SK-N-MC (cell line): ENCODE measurements around the gene OARD1.
"Not testable (repeated sequence)": the region's sequence is repeated elsewhere in the genome, so short reads cannot be mapped to it uniquely, and the experiment has no call there.

ENCODE experiments used
- DNase-seq: peaks from one replicate; pipeline ENCODE4 v3.0.0-alpha.2; 2011; ENCODE audit warnings: low read depth, low spot score
- H3K27ac ChIP-seq: fragments of 200-600 bp; sonication (generic); 2 replicates; pipeline ENCODE4 v1.5.1; 2016; ENCODE audit warnings: mixed run types
- H3K36me3 ChIP-seq: fragments of 200-600 bp; sonication (generic); 2 replicates; pipeline ENCODE4 v1.6.1; 2017; ENCODE audit warnings: antibody characterized with exemption, low read length, mixed read lengths; ENCODE audit not compliant: insufficient read depth
- H3K4me3 ChIP-seq: fragments of 200-600 bp; sonication (generic); 2 replicates; pipeline ENCODE4 v1.5.1; 2016
- H3K9ac ChIP-seq: fragments of 200-600 bp; sonication (generic); 2 replicates; pipeline ENCODE4 v1.8.0; 2017; ENCODE audit warnings: mixed run types, mixed read lengths; ENCODE audit not compliant: insufficient read length
- H3K9me3 ChIP-seq: fragments of 200-600 bp; sonication (generic); 2 replicates; pipeline ENCODE4 v1.6.1; 2017; ENCODE audit warnings: low read depth, mild to moderate bottlenecking, antibody characterized with exemption, low read length, moderate library complexity, mixed read lengths
- EZH2 ChIP-seq: fragments of 200-600 bp; sonication (generic); IDR thresholded peaks from one replicate; pipeline ENCODE4 v1.6.1; 2017; ENCODE audit warnings: antibody characterized with exemption
- FOXP2 ChIP-seq: optimal IDR thresholded peaks from 2 replicates; pipeline ENCODE3; 2011; ENCODE audit warnings: mild to moderate bottlenecking, moderate library complexity; ENCODE audit not compliant: insufficient read depth; ENCODE audit errors: extremely low read length, control extremely low read depth
- POLR2AphosphoS5 ChIP-seq: IDR thresholded peaks from 2 replicates; pipeline ENCODE4 v1.6.1; 2012; ENCODE audit warnings: mild to moderate bottlenecking, low read depth, low read length, borderline replicate concordance

Gene OARD1

GRCh38 chr6:41071923-41072835 lies at the start of gene OARD1:
OARD1 (minus strand) TSS chr6:41072356; CDS start chr6:41071634, 722 bp downstream.
- peak; percentile 99 for DNase-seq
- Histone ChIP-seq H3K27ac (peak within 1 kb of the TSS; percentile 93), H3K36me3 (no peaks in the 10 kb centered on the region), H3K4me3 (peak within 1 kb of the TSS; percentile 95), H3K9me3 (no peaks in the 10 kb centered on the region), H3K9ac (peak within 1 kb of the TSS; percentile 96)
- TF ChIP-seq POLR2AphosphoS5 = peak; percentile 75
- no peak for TF ChIP-seq EZH2

DNA sequence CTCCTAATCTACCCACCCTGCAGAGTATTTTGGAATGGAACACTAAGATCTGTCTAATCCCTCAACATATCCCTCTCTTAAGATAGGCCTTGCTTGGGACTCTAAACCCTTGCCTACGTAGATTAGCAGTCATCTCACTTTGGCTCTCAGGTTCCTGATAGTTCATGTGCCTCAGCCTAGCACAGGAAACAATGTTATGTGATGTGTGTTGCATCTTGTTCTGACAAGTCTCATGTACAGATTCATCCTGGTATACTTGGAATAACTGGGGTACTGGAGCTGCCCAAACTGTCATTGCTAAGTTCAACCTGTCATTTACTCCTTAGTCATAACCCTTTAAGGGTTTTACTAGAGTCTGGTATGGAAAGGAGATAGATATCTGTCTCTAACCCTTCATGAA lies 47.9 kb upstream of the OARD1 start:
- Histone ChIP-seq H3K9me3 (no peaks in the 10 kb centered on the region), H3K4me3 (no peak overlapping the region), H3K27ac (no peak overlapping the region), H3K9ac (no peak overlapping the region), H3K36me3 (no peaks in the 10 kb centered on the region)
- no peak for TF ChIP-seq FOXP2
- TF ChIP-seq EZH2 = no peak
- TF ChIP-seq POLR2AphosphoS5 = no peak
- no peak for DNase-seq

GRCh38 chr6:41119508-41119907 lies 47.4 kb upstream of the OARD1 start:
- H3K27ac ChIP-seq = no peak overlapping the region
- no peak overlapping the region for H3K9ac ChIP-seq
- no peak overlapping the region for H3K4me3 ChIP-seq
- no peaks in the 10 kb centered on the region for H3K9me3 ChIP-seq
- TF ChIP-seq EZH2 (no peak), POLR2AphosphoS5 (no peak), FOXP2 (no peak)
- DNase-seq = no peak
- H3K36me3 ChIP-seq = no peaks in the 10 kb centered on the region

GRCh38 chr6:41115027-41115426 lies 42.9 kb upstream of the OARD1 start:
- not testable (repeated sequence) for H3K4me3 ChIP-seq, H3K27ac ChIP-seq, H3K9me3 ChIP-seq, DNase-seq, H3K9ac ChIP-seq, H3K36me3 ChIP-seq

GRCh38 chr6:41111017-41111416 lies 38.9 kb upstream of the OARD1 start:
- Histone ChIP-seq H3K9me3 (no peaks in the 10 kb centered on the region), H3K27ac (no peak overlapping the region), H3K4me3 (no peak overlapping the region), H3K9ac (no peak overlapping the region), H3K36me3 (no peaks in the 10 kb centered on the region)
- TF ChIP-seq FOXP2 (no peak), POLR2AphosphoS5 (no peak), EZH2 (no peak)
- no peak for DNase-seq

DNA sequence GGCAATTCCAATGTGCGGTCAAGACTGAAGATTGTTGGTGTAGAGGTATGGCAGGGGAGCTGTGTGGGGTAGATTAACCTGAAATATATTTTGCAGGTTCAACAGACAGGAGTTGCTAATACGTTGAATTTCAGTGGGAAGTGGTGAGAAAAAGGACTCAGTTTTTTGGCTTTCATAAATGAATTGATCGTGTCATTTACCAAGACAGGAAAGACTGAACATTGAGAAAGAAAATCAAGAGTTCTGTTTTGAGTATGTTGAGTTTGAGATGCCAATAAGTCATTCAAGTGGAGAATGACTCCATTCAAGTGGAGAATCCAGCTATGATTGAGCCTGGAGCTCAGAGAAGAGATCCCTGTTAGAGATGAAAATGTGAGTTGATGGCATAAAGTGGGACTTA lies 31.7 kb upstream of the OARD1 start:
- Histone ChIP-seq H3K4me3 (no peak overlapping the region), H3K36me3 (peaks cover 17% of the 10 kb centered on the region), H3K9me3 (no peaks in the 10 kb centered on the region), H3K27ac (no peak overlapping the region), H3K9ac (no peak overlapping the region)
- DNase-seq = no peak
- TF ChIP-seq POLR2AphosphoS5 (no peak), FOXP2 (no peak), EZH2 (no peak)

DNA sequence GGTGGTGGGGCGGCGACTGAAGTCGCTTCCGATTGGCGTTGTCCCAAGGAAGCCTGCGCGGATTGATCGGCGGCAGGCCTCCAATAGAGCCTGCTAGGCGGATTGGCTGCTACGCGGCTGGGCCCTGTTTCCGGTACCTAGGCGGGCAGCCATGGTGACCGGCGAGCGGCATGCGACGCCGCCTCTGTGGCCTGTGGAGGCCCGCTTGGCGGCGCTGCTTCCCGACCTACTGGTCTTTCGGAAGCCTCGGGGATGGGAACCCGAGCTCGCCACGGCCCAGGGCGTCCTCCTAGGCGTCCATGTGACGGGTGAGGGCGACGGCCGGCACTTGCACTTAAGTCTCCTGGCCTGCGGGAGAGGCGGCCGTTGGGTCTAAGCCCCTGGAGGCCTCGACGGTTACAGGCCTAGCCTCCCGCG lies 28.7 kb upstream of the OARD1 start:
- Histone ChIP-seq H3K9ac (no peak overlapping the region), H3K27ac (no peak overlapping the region), H3K4me3 (no peak overlapping the region), H3K9me3 (no peaks in the 10 kb centered on the region), H3K36me3 (peaks cover 47% of the 10 kb centered on the region)
- DNase-seq = no peak
- TF ChIP-seq POLR2AphosphoS5 (no peak), EZH2 (no peak), FOXP2 (no peak)

DNA sequence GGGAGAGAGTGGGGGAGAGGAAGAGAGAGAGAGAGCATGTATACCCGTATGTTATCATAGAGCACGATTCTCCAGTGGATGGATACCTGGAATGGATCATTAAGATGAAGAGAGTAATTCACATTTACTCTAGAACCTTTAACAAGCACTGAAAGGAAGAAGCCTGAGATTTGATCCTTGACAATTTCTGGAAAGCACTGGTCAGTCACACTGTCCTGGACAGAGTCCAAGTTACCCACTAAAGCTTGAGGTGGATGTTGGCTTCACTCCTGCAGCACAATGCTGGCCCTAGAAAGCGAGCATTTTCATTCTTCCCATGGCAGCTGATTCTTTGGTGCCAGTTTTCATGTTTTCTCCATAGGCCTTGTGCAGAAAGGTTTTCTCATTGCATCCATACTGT lies 26.2 kb upstream of the OARD1 start:
- peak overlapping the region; percentile 58; the same call in 1 of the 2 replicates for H3K27ac ChIP-seq
- H3K9me3 ChIP-seq = no peaks in the 10 kb centered on the region
- TF ChIP-seq EZH2 (no peak), FOXP2 (no peak), POLR2AphosphoS5 (no peak)
- 0 out of 2 replicates have a peak overlapping the region, but pooled peaks have one; percentile 21 for H3K4me3 ChIP-seq
- peaks cover 72% of the 10 kb centered on the region for H3K36me3 ChIP-seq
- DNase-seq = no peak
- no peak overlapping the region for H3K9ac ChIP-seq
